Right lobe of liver (tissue), 6 donors: ENCODE results near the gene SMAD4. TPM values are rescaled to one million over a fixed set of nuclear protein-coding genes. Genes with fewer than 3 reads are reported as not detected.

ENCODE experiments used
- ATAC-seq, 4 donors: fragments of 200-7000 bp; cut with Tn5 transposase; one replicate each; pipeline ENCODE4 v1.9.1; 2020; ENCODE audit warnings: mild to moderate bottlenecking in 4 of 4, moderate library complexity in 4 of 4
- DNase-seq, 3 donors: peaks; one replicate each; pipeline ENCODE4 v3.0.0-alpha.2; 2020
- H3K27ac ChIP-seq, 3 donors: fragments of 200-600 bp; one replicate each; pipeline ENCODE4 v1.8.0; 2022
- H3K27me3 ChIP-seq, 2 donors: fragments of 200-600 bp; one replicate each; pipeline ENCODE4 v1.8.0; 2022
- H3K36me3 ChIP-seq, 4 donors: fragments of 200-600 bp; sonication (generic) in 1 of 4; one replicate each; pipeline versions ENCODE4 v1.5.1 to v1.8.0; 2017 to 2022; ENCODE audit warnings: control low read depth in 1 of 4
- H3K4me1 ChIP-seq, 4 donors: fragments of 200-600 bp; sonication (generic) in 1 of 4; one replicate each; pipeline versions ENCODE4 v1.5.1 to v1.8.0; 2017 to 2022; ENCODE audit warnings: control low read depth in 1 of 4
- H3K4me3 ChIP-seq, 3 donors: fragments of 200-600 bp; one replicate each; pipeline ENCODE4 v1.8.0; 2022
- H3K9me3 ChIP-seq, 4 donors: fragments of 200-600 bp; sonication (generic) in 1 of 4; one replicate each; pipeline versions ENCODE4 v1.5.1 to v1.8.0; 2017 to 2022; ENCODE audit warnings: control low read depth in 1 of 4
- CTCF ChIP-seq, 4 donors: fragments of 200-600 bp in 3 of 4; fragments of 450-650 bp in 1 of 4; IDR thresholded peaks; one replicate each; pipeline versions ENCODE4 v1.5.1 to v1.8.0; 2016 to 2022; ENCODE audit warnings: antibody characterized with exemption in 4 of 4, mild to moderate bottlenecking in 2 of 4
- POLR2A ChIP-seq: fragments of 450-650 bp; IDR thresholded peaks from one replicate; pipeline ENCODE4 v1.6.1; 2017; ENCODE audit warnings: antibody characterized with exemption, mild to moderate bottlenecking
- WGBS: methylation state at CpG from one replicate; pipeline ENCODE4 v1.1.6; 2018; ENCODE audit warnings: low coverage, low lambda C conversion rate; ENCODE audit not compliant: insufficient coverage; ENCODE audit errors: missing lambda C conversion rate; 5-methylcytosine and 5-hydroxymethylcytosine counted together
- intact Hi-C, 2 donors: fragments of 100-400 bp; cut with DNase I; formaldehyde crosslinking; loops; one replicate each; pipeline versions ENCODE4 v1.11.2 to v1.14.1; 2022
- total RNA-seq, 6 experiments: library from RNA; depleted of rRNA in 2 of 6; stranded (reverse); fragments of >200 nt in 2 of 6; fragmentation: NEBNext Ultra II Directional in 3 of 6; extraction: Animal tissue kit (Norgen Biotek cat#: 25700) in 3 of 6; gene quantifications; one replicate each; pipeline versions ENCODE4 v1.1.0 to v1.2.4, GENCODE V29; 2016 to 2023
- donor health status: DM: no; HTN: yes; CAD: no.
- donor health status: DM: no; HTN: no; CAD: no.
- donor health status: DM: no; HTN: no; CAD: no.
- donor health status: DM: no; HTN: yes; CAD: no.
- donor health status: DM: no; HTN: yes; CAD: no.

The SMAD4 gene
- total RNA-seq, 6 experiments from 2014 or later: 40.8 to 71.9 (median 56.6) TPM

- WGBS: 88% methylated on average over 9 of the region's 10 CpGs
- Histone ChIP-seq H3K9me3 (no peaks in the 10 kb centered on the region), H3K4me1 (no peaks in the 10 kb centered on the region), H3K27ac (no peak overlapping the region), H3K4me3 (no peak overlapping the region), H3K36me3 (no peaks in the 10 kb centered on the region), H3K27me3 (no peaks in the 10 kb centered on the region)
- ATAC-seq (no peak), DNase-seq (peak in 1 of 3 donors; percentile 31)
- intact Hi-C loops: no loop called here
- TF ChIP-seq POLR2A: no peak
- TF ChIP-seq CTCF (IDR thresholded peaks at IDR 0.05): no peak
These were observed 93.5 kb downstream of the SMAD4 start for GRCh38 chr18:51123481-51123880.

GRCh38 chr18:51123936-51124486 lies 94.0 kb downstream of the SMAD4 start:
- H3K27ac ChIP-seq: no peak overlapping the region
- H3K4me1 ChIP-seq: no peaks in the 10 kb centered on the region
- ATAC-seq: no peak
- 74% methylated on average over 9 of the region's 10 CpGs for WGBS
- TF ChIP-seq POLR2A (no peak), CTCF (IDR thresholded peaks at IDR 0.05) (no peak)
- no peaks in the 10 kb centered on the region for H3K27me3 ChIP-seq
- no peaks in the 10 kb centered on the region for H3K36me3 ChIP-seq
- no peaks in the 10 kb centered on the region for H3K9me3 ChIP-seq
- intact Hi-C loops: no loop called here
- H3K4me3 ChIP-seq: no peak overlapping the region
- peak in 1 of 3 donors; percentile 21 for DNase-seq

- no peak overlapping the region for H3K4me3 ChIP-seq
- DNase-seq (peak in 1 of 3 donors; percentile 7), ATAC-seq (no peak)
- H3K4me1 ChIP-seq: no peaks in the 10 kb centered on the region
- no peaks in the 10 kb centered on the region for H3K36me3 ChIP-seq
- H3K27ac ChIP-seq: no peak overlapping the region
- TF ChIP-seq POLR2A (no peak), CTCF (IDR thresholded peaks at IDR 0.05) (no peak)
- H3K9me3 ChIP-seq: no peaks in the 10 kb centered on the region
- intact Hi-C loops: no loop called here
- H3K27me3 ChIP-seq: no peaks in the 10 kb centered on the region
- WGBS: 88% methylated on average over 2 of the region's 2 CpGs
These were observed 96.0 kb downstream of the SMAD4 start for GRCh38 chr18:51125976-51126375.

GRCh38 chr18:51127664-51128063 lies 97.7 kb downstream of the SMAD4 start:
- intact Hi-C loops: no loop called here
- WGBS: 69% methylated on average over 3 of the region's 3 CpGs
- H3K4me3 ChIP-seq: no peak overlapping the region
- no peaks in the 10 kb centered on the region for H3K36me3 ChIP-seq
- H3K4me1 ChIP-seq: peaks cover 0 to 12% (median 5%) of the 10 kb centered on the region in 4 donors
- no peak for TF ChIP-seq CTCF (IDR thresholded peaks at IDR 0.05)
- no peak for TF ChIP-seq POLR2A
- H3K9me3 ChIP-seq: no peaks in the 10 kb centered on the region
- no peak for DNase-seq
- no peak for ATAC-seq
- no peak overlapping the region for H3K27ac ChIP-seq
- H3K27me3 ChIP-seq: no peaks in the 10 kb centered on the region

- H3K4me1 ChIP-seq: peaks cover 0 to 20% (median 9%) of the 10 kb centered on the region in 4 donors
- no peak overlapping the region for H3K4me3 ChIP-seq
- no peak for DNase-seq
- no peak for TF ChIP-seq POLR2A
- TF ChIP-seq CTCF (IDR thresholded peaks at IDR 0.05): no peak
- H3K27ac ChIP-seq: no peak overlapping the region
- no peaks in the 10 kb centered on the region for H3K9me3 ChIP-seq
- intact Hi-C loops: no loop called here
- WGBS: 58% methylated on average over 4 of the region's 4 CpGs
- no peaks in the 10 kb centered on the region for H3K27me3 ChIP-seq
- H3K36me3 ChIP-seq: no peaks in the 10 kb centered on the region
- no peak for ATAC-seq
These were observed 98.5 kb downstream of the SMAD4 start for GRCh38 chr18:51128533-51128932.
